CD4-positive, alpha-beta T cell treated with Interferon alpha-2 for 1 hour (primary cell): Measurements from ENCODE around the gene COPS8.

Experiments used
- DNase-seq, 2 donors: peaks; one replicate each; pipeline ENCODE4 v3.0.0-alpha.2; 2020 to 2022

Gene COPS8

GRCh38 chr2:237085248-237086221 is at the start of gene COPS8:
TSS of gene COPS8 (plus strand) at chr2:237085889. CDS start at chr2:237085965, 76 bp downstream.
- peak; percentile 90 to 92 for DNase-seq

DNA sequence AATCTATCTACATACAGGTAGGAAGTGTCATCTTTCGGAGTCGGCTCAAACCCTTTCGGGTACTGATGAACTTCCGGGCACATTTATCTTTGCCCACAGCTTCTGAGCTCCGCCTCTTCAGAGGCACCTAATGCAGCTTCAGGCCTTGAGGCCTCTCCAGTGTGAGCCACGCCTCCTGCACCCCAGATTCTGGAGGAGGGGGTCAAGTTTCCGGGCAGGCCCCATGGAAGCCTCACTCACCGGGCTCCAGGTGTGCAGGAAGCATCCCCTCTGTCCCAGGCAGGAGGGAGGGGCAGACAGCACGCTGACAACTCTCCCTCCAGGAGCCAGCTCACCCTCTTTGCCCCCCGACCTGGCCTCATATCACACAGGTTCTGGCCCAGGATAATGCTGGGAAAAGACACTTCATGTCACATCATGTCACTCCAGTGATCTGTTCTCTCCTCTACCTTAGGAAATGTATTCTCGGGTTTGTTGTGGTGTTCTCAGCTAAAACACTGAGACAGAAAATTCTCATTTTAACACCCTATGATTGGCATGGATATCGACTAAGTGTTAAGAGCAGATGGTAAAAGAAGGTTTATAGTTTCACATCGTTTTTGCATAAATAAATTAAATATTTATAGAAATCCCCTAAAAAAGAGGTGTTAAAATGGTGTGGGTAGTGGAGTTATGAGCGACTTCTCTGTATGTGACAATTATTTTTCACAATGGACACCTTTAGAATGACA is 46.2 kb upstream of the COPS8 start:
- DNase-seq, result no peak

- DNase-seq, result no peak
These were observed 44.5 kb upstream of the COPS8 start for GRCh38 chr2:237041231-237041630.

- no peak for DNase-seq
These were observed 43.6 kb upstream of the COPS8 start for GRCh38 chr2:237042101-237042500.

GRCh38 chr2:237043866-237044265 is 41.8 kb upstream of the COPS8 start:
- no peak for DNase-seq

DNA sequence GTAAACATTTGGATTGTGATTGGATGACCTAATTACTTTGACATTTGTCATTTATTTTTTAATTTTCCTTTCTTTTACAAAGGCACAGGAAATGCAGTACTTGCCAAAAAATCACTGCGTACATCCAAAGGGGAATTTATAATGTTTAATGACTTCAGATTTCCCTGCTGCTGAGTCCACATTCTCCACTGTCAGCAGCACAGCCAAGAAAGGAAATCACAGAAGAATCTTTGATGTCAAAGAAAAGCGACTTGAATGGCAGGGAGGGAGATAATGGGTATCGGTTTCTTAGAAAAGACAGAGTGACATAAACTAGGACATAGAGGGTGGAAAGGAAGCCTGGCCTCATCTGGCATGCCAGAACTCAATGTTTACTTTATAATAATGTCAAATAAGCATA is 41.4 kb upstream of the COPS8 start:
- no peak for DNase-seq

DNA sequence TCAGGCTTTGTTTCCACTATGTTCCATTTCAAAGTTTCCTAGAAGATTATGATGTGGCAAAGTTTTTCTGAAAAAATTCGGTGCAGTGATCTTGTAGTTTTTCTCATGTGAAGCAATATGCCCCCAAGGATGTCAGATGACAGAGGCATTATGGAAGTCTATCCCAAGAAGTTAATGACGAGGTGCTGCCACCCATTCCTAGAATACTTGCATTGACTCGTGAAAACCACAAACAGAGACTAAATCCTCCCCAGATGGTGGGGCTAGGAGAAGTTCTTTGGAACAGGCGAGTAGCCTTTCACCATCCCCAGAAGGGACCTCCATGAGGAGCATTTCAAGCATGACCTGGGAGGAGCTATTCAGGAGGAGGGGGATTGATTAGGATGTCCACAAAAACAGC is 40.2 kb upstream of the COPS8 start:
- DNase-seq, result no peak

DNA sequence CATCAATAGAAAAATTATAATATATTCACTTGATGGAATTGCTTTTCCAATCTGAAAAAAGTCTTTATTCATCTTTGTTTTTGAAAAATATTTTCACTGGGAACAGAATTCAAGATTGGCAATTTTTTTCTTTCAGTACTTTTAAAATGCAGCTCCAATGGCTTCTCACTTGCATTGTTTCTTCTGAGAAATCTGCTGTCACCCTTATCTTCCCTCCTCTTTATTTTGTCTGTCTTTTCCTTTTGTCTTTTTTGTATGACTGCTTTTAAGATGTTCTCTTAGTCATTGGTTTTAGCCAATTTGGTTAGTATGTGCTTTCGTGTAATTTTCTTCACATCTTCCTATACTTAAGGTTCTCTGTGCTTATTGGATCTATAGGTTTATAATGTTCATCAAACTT is 37.1 kb upstream of the COPS8 start:
- DNase-seq, result no peak

DNA sequence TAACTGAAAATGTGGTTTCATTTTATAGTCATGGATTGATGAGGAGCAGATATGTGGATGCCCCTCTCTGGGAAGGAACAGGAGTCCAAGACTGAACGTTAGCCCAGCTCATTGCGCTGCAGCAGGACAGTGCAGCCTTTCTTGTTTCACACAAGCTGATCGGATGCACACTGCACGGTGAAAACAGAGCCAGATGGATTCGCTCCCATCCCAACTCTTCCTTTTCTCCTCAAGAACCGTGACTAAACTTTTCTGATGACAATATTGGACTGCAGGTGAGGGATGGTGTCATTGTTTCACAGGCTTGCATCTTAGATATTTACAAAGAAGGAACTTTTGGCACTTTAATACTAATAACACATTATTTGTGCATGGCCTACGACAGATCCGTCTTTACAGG is 33.8 kb upstream of the COPS8 start:
- DNase-seq, result no peak

DNA sequence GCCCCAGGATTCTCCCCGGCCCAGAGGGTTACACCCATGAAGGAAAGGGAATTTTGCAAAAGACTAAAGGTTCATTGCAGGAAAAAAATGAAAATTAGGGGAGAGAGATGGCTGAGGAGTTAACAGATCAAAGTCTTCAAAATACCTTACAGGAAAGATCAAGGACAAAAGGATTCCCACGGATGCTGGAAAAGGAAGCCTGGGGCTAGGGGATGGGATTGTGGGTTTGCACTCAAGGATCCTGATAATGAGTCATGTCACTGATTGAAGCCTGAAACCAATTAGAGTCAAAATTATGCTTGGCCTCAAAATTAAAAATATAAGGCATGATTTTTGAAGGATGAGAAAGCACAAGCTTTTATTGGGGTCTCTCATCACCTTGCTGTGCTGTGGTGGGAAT is 32.6 kb upstream of the COPS8 start:
- no peak for DNase-seq

- no peak for DNase-seq
These were observed 30.1 kb upstream of the COPS8 start for GRCh38 chr2:237055386-237056100.

- no peak for DNase-seq
These were observed 29.3 kb upstream of the COPS8 start for GRCh38 chr2:237056287-237056875.

DNA sequence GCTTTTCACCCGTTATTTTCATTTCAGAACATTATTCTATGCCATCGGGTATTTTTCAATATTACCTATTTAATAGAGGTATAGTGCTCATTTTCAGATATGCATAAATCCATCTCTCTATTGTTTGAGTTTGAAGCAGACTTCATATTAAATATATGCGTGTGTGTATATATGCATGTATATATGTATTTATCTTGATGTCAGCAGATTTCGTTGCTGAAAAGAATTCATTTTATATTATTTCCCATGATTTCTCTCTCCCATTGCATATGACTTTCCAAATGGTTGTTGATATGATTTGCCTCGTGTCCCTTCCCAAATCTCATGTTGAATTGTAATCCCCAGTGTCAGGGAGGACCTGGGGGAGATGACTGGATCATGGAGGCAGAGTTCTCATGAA is 28.6 kb upstream of the COPS8 start:
- DNase-seq, result no peak

DNA sequence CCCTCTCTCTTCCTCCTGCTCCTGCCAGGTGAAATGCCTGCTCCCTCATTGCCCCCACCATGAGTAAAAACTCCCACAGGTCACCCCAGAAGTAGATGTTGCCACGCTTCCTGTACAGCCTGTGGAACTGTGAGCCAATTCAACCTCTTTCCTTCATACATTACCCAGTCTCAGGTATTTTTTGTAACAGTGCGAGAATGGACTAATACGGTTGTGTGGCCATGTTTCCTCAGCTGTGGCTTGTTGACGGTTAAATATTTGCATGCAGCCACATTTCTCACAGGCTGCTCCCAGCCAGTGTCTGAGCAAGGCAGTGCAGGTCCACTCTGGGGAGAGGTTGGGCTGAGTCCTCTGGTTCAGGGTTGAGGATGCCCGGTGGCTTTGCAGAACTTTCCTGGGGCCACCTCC is 27.8 kb upstream of the COPS8 start:
- no peak for DNase-seq

DNA sequence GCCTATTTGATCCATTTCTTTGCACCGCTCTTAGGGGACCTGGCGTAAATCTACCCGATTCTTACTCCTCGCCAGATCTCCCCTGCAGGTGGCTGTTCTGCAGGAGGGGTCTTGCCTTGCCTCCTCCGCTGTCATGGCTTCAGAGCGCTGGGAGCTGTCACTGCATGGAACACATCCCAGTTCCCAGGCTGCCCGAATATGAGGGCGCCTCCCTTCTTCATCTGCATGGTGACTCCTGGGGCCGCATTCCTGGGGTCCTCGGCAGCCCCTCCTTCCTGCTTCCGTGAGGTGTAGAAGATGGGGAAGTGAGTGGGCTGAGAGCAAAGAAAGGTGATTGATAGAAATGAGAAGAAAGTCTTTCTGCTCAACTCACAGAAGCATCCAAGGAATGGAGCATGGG is 27.3 kb upstream of the COPS8 start:
- DNase-seq, result no peak

- no peak for DNase-seq
These were observed 26.4 kb upstream of the COPS8 start for GRCh38 chr2:237059155-237059875.

DNA sequence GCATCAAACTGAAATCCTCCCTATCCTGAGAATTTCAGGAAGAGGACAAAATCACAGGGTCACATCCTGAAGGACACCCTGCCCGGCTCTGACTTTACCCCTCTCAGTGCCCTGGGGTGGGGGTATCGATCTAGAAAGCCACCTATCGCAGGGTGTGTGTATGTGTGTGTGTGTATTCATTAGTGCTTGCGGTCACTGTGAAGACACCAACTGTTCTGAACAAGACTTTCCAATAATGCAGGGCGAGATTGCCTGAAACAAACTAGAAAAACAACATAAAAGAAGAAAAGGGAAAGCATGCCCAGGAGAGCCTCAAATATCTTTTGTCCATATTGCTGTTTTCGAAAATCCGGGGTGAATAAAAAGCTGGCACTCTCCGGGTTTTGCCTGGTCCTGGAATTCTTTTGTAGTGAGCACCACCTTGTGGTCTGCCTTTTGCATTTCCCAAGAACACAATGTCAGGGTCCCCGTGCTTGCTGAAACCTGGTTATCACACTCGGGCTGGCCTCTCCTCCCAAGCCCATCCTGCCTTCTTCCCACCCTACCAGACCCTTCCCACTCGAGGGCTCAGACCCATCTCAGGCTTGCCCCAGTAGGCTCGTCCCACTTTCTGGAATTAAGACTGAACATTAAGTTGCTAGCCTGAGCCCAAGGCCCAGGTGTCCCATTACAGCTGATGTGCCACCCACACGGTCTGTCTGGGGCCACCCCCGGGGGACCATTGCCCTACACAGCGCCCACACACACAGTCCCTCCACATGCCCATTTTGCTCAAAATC is 25.0 kb upstream of the COPS8 start:
- peak; percentile 10 to 31 for DNase-seq

DNA sequence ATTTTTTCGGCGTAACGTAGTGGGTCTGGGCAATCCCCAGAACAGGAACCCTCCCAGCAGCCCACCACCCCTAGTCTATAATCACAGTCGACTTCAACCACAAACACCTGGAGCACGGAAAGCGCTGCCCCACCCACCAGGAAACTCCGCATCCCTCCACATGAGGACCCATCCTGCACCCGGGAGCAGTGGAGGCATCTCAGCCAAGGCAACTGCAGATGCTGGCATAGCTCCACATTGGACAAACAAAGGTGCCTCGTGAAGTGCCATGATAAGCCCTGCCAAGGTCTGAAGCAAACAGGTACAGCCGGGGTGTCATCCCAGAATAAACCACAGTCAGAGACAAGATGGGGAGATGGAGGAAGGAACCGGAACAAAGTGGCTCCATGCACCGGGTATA is 24.3 kb upstream of the COPS8 start:
- no peak for DNase-seq

DNA sequence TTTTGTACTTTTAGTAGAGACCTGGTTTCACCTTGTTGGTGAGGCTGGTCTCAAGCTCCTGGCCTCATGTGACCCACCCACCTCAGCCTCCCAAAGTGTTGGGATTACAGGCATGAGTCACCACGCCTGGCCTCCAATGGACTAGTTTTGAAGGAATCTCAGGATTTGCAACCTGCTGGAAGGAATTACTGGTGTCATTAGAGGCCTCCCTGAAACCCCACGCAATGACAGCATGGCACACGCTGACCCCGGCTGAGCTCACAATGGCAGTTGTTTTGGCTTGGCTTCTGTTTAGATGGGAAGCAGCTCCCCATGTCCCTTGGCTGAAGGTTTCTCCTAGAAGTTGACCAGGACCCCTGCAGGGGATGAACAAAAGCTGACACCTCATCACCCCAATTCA is 23.1 kb upstream of the COPS8 start:
- no peak for DNase-seq

GRCh38 chr2:237064203-237065070 is 21.3 kb upstream of the COPS8 start:
- DNase-seq, result no peak

DNA sequence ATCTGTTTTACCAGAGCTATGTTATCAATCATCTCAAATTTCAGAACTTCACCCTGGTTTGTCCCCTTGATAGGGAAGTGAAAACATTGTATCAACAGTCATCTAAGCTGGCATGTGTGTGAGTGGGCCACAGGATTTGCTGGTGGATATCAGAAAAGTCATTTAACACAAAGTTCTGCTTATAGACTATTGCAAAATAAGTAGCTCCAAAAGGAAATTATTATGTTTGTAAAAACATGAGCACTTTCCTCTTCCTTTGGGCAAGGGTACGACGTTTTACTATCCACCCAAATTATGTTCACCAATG is 20.7 kb upstream of the COPS8 start:
- DNase-seq, result no peak
